HL-60 (cell line): ENCODE data around the gene FBXO8.

Source experiments
- DNase-seq, 2 experiments: peaks; one replicate each; pipeline ENCODE4 v3.0.0-alpha.2; 2010 to 2020; ENCODE audit warnings: low read depth in 1 of 2, low spot score in 1 of 2
- H3K27ac ChIP-seq: fragments of 250-450 bp; sonication (Bioruptor Pico); replicated peaks from 2 replicates; pipeline ENCODE4 v1.5.1; 2020; ENCODE audit warnings: mild to moderate bottlenecking, moderate library complexity
- H3K27me3 ChIP-seq: fragments of 250-450 bp; sonication (Bioruptor Pico); 2 replicates; pipeline ENCODE4 v1.5.1; 2021; ENCODE audit warnings: mild to moderate bottlenecking, moderate library complexity; ENCODE audit not compliant: insufficient read depth, poor library complexity, severe bottlenecking
- H3K4me3 ChIP-seq: replicated peaks from 2 replicates; pipeline ENCODE4 v1.5.1; 2011; ENCODE audit warnings: mild to moderate bottlenecking, control low read depth, low read length; ENCODE audit not compliant: insufficient read depth
- CTCF ChIP-seq: IDR thresholded peaks from one replicate; pipeline ENCODE4 v1.5.1; 2011; ENCODE audit warnings: low read length, control low read depth, inconsistent platforms; ENCODE audit not compliant: insufficient read depth
- GABPA ChIP-seq: IDR thresholded peaks from 2 replicates; pipeline ENCODE4 v1.6.1; 2012; ENCODE audit warnings: low read depth
- POLR2AphosphoS5 ChIP-seq: IDR thresholded peaks from 2 replicates; pipeline ENCODE4 v1.6.1; 2012; ENCODE audit warnings: low read depth
- REST ChIP-seq: IDR thresholded peaks from 2 replicates; pipeline ENCODE4 v1.6.1; 2012; ENCODE audit warnings: low read depth; ENCODE audit not compliant: insufficient replicate concordance
- SPI1 ChIP-seq: IDR thresholded peaks from 2 replicates; pipeline ENCODE4 v1.6.1; 2012; ENCODE audit warnings: low read depth, mild to moderate bottlenecking, borderline replicate concordance

The FBXO8 gene

GRCh38 chr4:174213731-174214100 is 69.8 kb downstream of the FBXO8 start:
- no peak overlapping the region for H3K4me3 ChIP-seq
- H3K27ac ChIP-seq = no peak overlapping the region
- H3K27me3 ChIP-seq = peaks cover 79% of the 10 kb centered on the region
- no peak for DNase-seq
- TF ChIP-seq CTCF (no peak), SPI1 (no peak), GABPA (no peak)

GRCh38 chr4:174212061-174212460 is 71.4 kb downstream of the FBXO8 start:
- Histone ChIP-seq H3K4me3 (no peak overlapping the region), H3K27ac (no peak overlapping the region), H3K27me3 (peaks cover 65% of the 10 kb centered on the region)
- no peak for TF ChIP-seq POLR2AphosphoS5
- TF ChIP-seq CTCF = no peak
- TF ChIP-seq GABPA = no peak
- no peak for TF ChIP-seq SPI1
- TF ChIP-seq REST = no peak
- DNase-seq = no peak

DNA sequence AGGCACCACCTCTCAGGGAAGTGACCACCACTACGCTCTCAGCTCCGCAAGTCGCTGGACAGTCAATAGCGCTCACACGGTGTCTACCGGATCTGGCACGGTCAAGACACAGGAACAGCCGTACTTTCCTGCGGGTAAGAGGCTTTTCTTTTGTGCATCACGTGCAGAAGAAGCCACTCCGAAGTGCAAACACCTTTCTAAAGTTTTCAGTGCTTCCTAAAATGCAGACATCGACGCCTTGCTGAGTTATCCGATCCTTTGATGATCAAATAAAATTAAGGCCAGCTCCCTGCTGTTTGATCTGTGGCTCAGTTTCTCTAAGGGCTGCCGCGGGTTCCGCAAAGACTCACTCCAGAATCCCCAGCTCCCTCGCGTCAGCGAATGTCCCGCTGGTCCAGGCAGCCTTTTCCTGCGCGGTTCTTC is 71.8 kb downstream of the FBXO8 start:
- peaks cover 64% of the 10 kb centered on the region for H3K27me3 ChIP-seq
- no peak overlapping the region for H3K27ac ChIP-seq
- TF ChIP-seq CTCF (no peak), POLR2AphosphoS5 (no peak), REST (no peak), GABPA (no peak), SPI1 (no peak)
- no peak for DNase-seq
- H3K4me3 ChIP-seq = no peak overlapping the region

DNA sequence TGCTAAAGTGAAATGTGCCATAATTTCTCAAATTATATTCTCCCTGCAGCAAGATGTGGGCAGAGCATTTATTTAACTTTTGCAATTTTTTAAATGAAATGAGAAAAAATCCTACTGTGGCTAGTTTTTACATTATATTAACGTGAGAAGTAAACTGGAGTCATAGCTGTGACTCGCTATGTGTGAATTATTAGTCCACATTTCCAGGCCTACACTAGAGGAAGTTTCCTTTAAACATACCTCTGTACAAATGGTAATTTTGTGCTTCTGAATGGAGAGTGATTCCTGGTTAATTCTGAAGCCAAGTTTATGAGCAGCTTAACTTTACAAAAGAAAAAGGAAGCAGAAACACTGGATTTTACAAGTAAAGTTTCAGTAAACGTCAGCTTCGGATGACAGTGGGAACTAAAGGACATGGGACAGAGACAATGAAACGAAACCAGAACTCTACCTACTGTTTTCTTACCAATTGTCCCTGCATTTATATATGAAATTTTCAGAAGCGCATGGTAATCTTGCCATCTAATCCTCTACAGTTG is 72.4 kb downstream of the FBXO8 start:
- Histone ChIP-seq H3K4me3 (no peak overlapping the region), H3K27me3 (peaks cover 58% of the 10 kb centered on the region), H3K27ac (no peak overlapping the region)
- TF ChIP-seq SPI1 = no peak
- TF ChIP-seq GABPA = no peak
- TF ChIP-seq CTCF = no peak
- no peak for TF ChIP-seq REST
- TF ChIP-seq POLR2AphosphoS5 = no peak
- no peak for DNase-seq
